Measurements from ENCODE around the gene RRP9.
"Not testable (repeated sequence)": the region's sequence is repeated elsewhere in the genome, so short reads cannot be mapped to it uniquely, and the experiment has no call there.

Gene RRP9

GRCh38 chr3:51904034-51904823 is 37.5 kb downstream of the RRP9 start:
- DNase-seq (ENCODE audit: low spot score), result no peak

GRCh38 chr3:51902361-51902760 is 39.3 kb downstream of the RRP9 start:
- not testable (repeated sequence) for DNase-seq (ENCODE audit: low spot score)

GRCh38 chr3:51900043-51900442 is 41.7 kb downstream of the RRP9 start:
- not testable (repeated sequence) for DNase-seq (ENCODE audit: low spot score)

GRCh38 chr3:51897391-51897790 is 44.3 kb downstream of the RRP9 start:
- no peak for DNase-seq (ENCODE audit: low spot score)

- DNase-seq (ENCODE audit: low spot score), result no peak
Measured at GRCh38 chr3:51896607-51897305, 44.9 kb downstream of the RRP9 start.

GRCh38 chr3:51894939-51895338 is 46.8 kb downstream of the RRP9 start:
- DNase-seq (ENCODE audit: low spot score), result no peak

GRCh38 chr3:51894391-51894790 is 47.3 kb downstream of the RRP9 start:
- DNase-seq (ENCODE audit: low spot score), result no peak

- no peak for DNase-seq (ENCODE audit: low spot score)
Measured at GRCh38 chr3:51891242-51892039, 50.3 kb downstream of the RRP9 start.

GRCh38 chr3:51888463-51889105 is 53.1 kb downstream of the RRP9 start:
- DNase-seq (ENCODE audit: low spot score), result no peak

- DNase-seq (ENCODE audit: low spot score), result no peak
Measured at GRCh38 chr3:51887620-51888019, 54.1 kb downstream of the RRP9 start.

GRCh38 chr3:51886447-51886846 is 55.3 kb downstream of the RRP9 start:
- no peak for DNase-seq (ENCODE audit: low spot score)

Measured in AG20443 (cell line).